Upper lobe of left lung (tissue), 4 donors: Measurements from ENCODE around the gene CYP19A1.
"Not testable (repeated sequence)": the region's sequence is repeated elsewhere in the genome, so short reads cannot be mapped to it uniquely, and the experiment has no call there.

Experiments used
- CTCF ChIP-seq, 6 experiments: fragments of 450-650 bp in 4 of 6; fragments of 200-600 bp in 2 of 6; sonication (generic) in 2 of 6; IDR thresholded peaks; one replicate each; pipeline ENCODE4 v1.5.1; 2016 to 2019; ENCODE audit warnings: antibody characterized with exemption in 6 of 6
- POLR2A ChIP-seq, 4 donors: fragments of 450-650 bp; IDR thresholded peaks; one replicate each; pipeline ENCODE4 v1.5.1; 2016 to 2017; ENCODE audit warnings: antibody characterized with exemption in 4 of 4, mild to moderate bottlenecking in 2 of 4

GRCh38 chr15:51188791-51189190 is 149.6 kb downstream of the CYP19A1 start:
- not testable (repeated sequence) for TF ChIP-seq CTCF, POLR2A (IDR thresholded peaks at IDR 0.05)
